HL-60/S4 treated with phorbol 12-myristate 13-acetate at 8.2 ng/mL for 4 days and 3 days (cell line): Measurements from ENCODE around the gene SPOUT1.
"Not testable (repeated sequence)": the region's sequence is repeated elsewhere in the genome, so short reads cannot be mapped to it uniquely, and the experiment has no call there.

Source experiments
- in situ Hi-C: fragments of 300-500 bp; cut with MboI; formaldehyde crosslinking; loops from 2 replicates; pipeline ENCODE4 v1.15.0; 2022; ENCODE audit warnings: low sequenced_read_pairs

The SPOUT1 gene

GRCh38 chr9:128780093-128780492 lies 49.5 kb downstream of the SPOUT1 start:
- in situ Hi-C loops, result not testable (repeated sequence)

- in situ Hi-C loops, result no loop called here
Measured at GRCh38 chr9:128774804-128775203, 54.8 kb downstream of the SPOUT1 start.

GRCh38 chr9:128773049-128773448 lies 56.5 kb downstream of the SPOUT1 start:
- in situ Hi-C loops, result no loop called here

GRCh38 chr9:128771745-128772519 lies 57.7 kb downstream of the SPOUT1 start, which contains the start of gene ZER1:
Gene ZER1 (minus strand): TSS chr9:128771927. CDS start chr9:128755565, 16,362 bp downstream.
- in situ Hi-C loops, result no loop called here

GRCh38 chr9:128771094-128771721 lies 58.4 kb downstream of the SPOUT1 start:
- in situ Hi-C loops, result no loop called here

GRCh38 chr9:128770286-128771030 lies 59.1 kb downstream of the SPOUT1 start:
- in situ Hi-C loops, result no loop called here
